Suprapubic skin (tissue), 4 donors: ENCODE results near the gene SFXN5. TPM values are rescaled to one million over a fixed set of nuclear protein-coding genes. Genes with fewer than 3 reads are reported as not detected.

ENCODE experiments used
- DNase-seq, 2 donors: peaks; one replicate each; pipeline ENCODE4 v3.0.0-alpha.2; 2019; ENCODE audit warnings: low spot score in 2 of 2
- H3K27ac ChIP-seq: fragments of 200-600 bp; sonication (generic); one replicate; pipeline ENCODE4 v1.5.1; 2019
- H3K27me3 ChIP-seq: fragments of 200-600 bp; sonication (generic); one replicate; pipeline ENCODE4 v1.5.1; 2019
- H3K36me3 ChIP-seq: fragments of 200-600 bp; sonication (generic); one replicate; pipeline ENCODE4 v1.5.1; 2019
- H3K4me1 ChIP-seq: fragments of 200-600 bp; sonication (generic); one replicate; pipeline ENCODE4 v1.5.1; 2019
- H3K4me3 ChIP-seq: fragments of 200-600 bp; sonication (generic); one replicate; pipeline ENCODE4 v1.5.1; 2019; ENCODE audit warnings: mild to moderate bottlenecking
- H3K9me3 ChIP-seq: fragments of 200-600 bp; sonication (generic); one replicate; pipeline ENCODE4 v1.5.1; 2019
- EP300 ChIP-seq: sonication (generic); formaldehyde crosslinking; IDR thresholded peaks from one replicate; pipeline ENCODE4 v1.6.1; 2017; ENCODE audit warnings: antibody characterized with exemption
- POLR2A ChIP-seq, 2 donors: fragments of 450-650 bp; IDR thresholded peaks; one replicate each; pipeline ENCODE4 v1.6.1; 2017; ENCODE audit warnings: antibody characterized with exemption in 2 of 2, mild to moderate bottlenecking in 2 of 2, moderate library complexity in 2 of 2
- POLR2AphosphoS5 ChIP-seq, 3 donors: sonication (generic); formaldehyde crosslinking; IDR thresholded peaks; one replicate each; pipeline ENCODE4 v1.6.1; 2017; ENCODE audit warnings: antibody characterized with exemption in 3 of 3
- WGBS: methylation state at CpG from one replicate; pipeline ENCODE4 v1.1.5; 2018; 5-methylcytosine and 5-hydroxymethylcytosine counted together
- total RNA-seq, 4 donors: library from RNA; depleted of rRNA; stranded (reverse); fragments of >200 nt; gene quantifications; one replicate each; pipeline ENCODE4 v1.1.0, GENCODE V29; 2016
- TF ChIP-seq, protein P1 (sequence below), 2 donors: fragments of 200-600 bp in 1 of 2; fragments of 450-650 bp in 1 of 2; sonication (generic) in 1 of 2; IDR thresholded peaks; one replicate each; pipeline ENCODE4 v1.5.1; 2016 to 2019; ENCODE audit warnings: antibody characterized with exemption in 2 of 2, mild to moderate bottlenecking in 1 of 2, moderate library complexity in 1 of 2

Gene SFXN5
- total RNA-seq, 4 donors from 2014 or later: 11.9 to 25.7 (median 18.8) TPM

DNA sequence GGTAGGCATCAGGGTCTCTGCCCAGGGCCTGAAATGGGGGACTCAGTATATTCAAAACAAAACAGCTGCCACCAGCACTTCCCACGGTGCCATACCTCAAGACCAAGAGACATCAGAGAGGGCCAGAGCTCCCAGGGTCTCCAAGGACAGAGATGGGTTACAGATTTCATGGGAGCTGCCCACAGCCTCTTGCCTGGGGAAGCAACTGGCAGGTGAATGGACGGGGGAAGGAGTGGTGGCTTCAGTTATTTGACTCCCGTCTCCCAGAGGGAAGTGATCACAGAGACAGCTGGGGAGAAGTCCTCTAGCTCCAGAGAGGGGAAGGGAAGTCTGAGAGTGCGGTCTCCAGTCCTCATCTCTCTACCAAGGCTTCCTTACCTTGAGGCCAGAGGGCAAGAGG is 15.8 kb upstream of the SFXN5 start:
- Histone ChIP-seq H3K27ac (no peak overlapping the region), H3K4me1 (peaks cover 43% of the 10 kb centered on the region), H3K27me3 (no peaks in the 10 kb centered on the region), H3K36me3 (peaks cover 27% of the 10 kb centered on the region), H3K4me3 (no peak overlapping the region), H3K9me3 (no peaks in the 10 kb centered on the region)
- no peak for TF ChIP-seq POLR2A (IDR thresholded peaks at IDR 0.05)
- TF ChIP-seq, protein P1, sequence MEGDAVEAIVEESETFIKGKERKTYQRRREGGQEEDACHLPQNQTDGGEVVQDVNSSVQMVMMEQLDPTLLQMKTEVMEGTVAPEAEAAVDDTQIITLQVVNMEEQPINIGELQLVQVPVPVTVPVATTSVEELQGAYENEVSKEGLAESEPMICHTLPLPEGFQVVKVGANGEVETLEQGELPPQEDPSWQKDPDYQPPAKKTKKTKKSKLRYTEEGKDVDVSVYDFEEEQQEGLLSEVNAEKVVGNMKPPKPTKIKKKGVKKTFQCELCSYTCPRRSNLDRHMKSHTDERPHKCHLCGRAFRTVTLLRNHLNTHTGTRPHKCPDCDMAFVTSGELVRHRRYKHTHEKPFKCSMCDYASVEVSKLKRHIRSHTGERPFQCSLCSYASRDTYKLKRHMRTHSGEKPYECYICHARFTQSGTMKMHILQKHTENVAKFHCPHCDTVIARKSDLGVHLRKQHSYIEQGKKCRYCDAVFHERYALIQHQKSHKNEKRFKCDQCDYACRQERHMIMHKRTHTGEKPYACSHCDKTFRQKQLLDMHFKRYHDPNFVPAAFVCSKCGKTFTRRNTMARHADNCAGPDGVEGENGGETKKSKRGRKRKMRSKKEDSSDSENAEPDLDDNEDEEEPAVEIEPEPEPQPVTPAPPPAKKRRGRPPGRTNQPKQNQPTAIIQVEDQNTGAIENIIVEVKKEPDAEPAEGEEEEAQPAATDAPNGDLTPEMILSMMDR (IDR thresholded peaks at IDR 0.05): no peak
- 83% methylated on average over 4 of the region's 4 CpGs for WGBS
- no peak for DNase-seq

- no peak overlapping the region for H3K4me3 ChIP-seq
- 32% methylated on average over 5 of the region's 6 CpGs for WGBS
- no peak overlapping the region for H3K27ac ChIP-seq
- TF ChIP-seq, protein P1 (IDR thresholded peaks at IDR 0.05): peak; percentile 50 to 91
- TF ChIP-seq EP300 (no peak), POLR2AphosphoS5 (IDR thresholded peaks at IDR 0.05) (no peak), POLR2A (IDR thresholded peaks at IDR 0.05) (no peak)
- DNase-seq: peak; percentile 86 to 93
- no peaks in the 10 kb centered on the region for H3K9me3 ChIP-seq
- no peaks in the 10 kb centered on the region for H3K27me3 ChIP-seq
- H3K4me1 ChIP-seq: peaks cover 46% of the 10 kb centered on the region
- peaks cover 32% of the 10 kb centered on the region for H3K36me3 ChIP-seq
These were observed 14.2 kb upstream of the SFXN5 start for GRCh38 chr2:73085691-73086090.

DNA sequence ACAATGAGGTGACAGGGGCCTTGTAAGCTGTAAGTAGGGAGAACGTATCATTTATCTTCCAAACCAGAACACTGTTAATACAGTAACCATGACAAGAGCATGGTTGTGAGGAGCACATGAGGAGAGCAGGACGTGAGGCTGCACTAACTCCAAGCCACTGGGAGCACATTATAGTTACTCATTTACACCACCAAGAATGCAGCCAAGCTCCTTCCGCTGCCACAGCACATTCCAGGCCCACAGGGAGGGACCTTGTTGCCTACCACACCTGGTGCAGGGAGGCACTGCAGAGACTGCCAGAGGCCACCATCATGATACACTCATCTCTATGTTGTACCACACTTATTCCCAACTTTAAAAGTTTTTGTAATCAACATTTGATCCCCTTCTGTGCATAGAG is 13.5 kb upstream of the SFXN5 start:
- Histone ChIP-seq H3K27ac (no peak overlapping the region), H3K36me3 (peaks cover 40% of the 10 kb centered on the region), H3K27me3 (no peaks in the 10 kb centered on the region), H3K4me1 (peaks cover 40% of the 10 kb centered on the region), H3K9me3 (no peaks in the 10 kb centered on the region), H3K4me3 (no peak overlapping the region)
- TF ChIP-seq POLR2AphosphoS5 (IDR thresholded peaks at IDR 0.05) (no peak), POLR2A (IDR thresholded peaks at IDR 0.05) (no peak)
- WGBS: 76% methylated on average over 2 of the region's 3 CpGs
- no peak for DNase-seq

- peaks cover 45% of the 10 kb centered on the region for H3K36me3 ChIP-seq
- H3K9me3 ChIP-seq: no peaks in the 10 kb centered on the region
- WGBS: 76% methylated on average over 7 of the region's 7 CpGs
- H3K27ac ChIP-seq: no peak overlapping the region
- peaks cover 32% of the 10 kb centered on the region for H3K4me1 ChIP-seq
- no peak overlapping the region for H3K4me3 ChIP-seq
- no peak for DNase-seq
- no peaks in the 10 kb centered on the region for H3K27me3 ChIP-seq
- no peak for TF ChIP-seq POLR2A (IDR thresholded peaks at IDR 0.05)
- TF ChIP-seq, protein P1 (IDR thresholded peaks at IDR 0.05): no peak
- TF ChIP-seq POLR2AphosphoS5 (IDR thresholded peaks at IDR 0.05): no peak
- no peak for TF ChIP-seq EP300
These were observed 12.6 kb upstream of the SFXN5 start for GRCh38 chr2:73083886-73084800.

- no peak overlapping the region for H3K4me3 ChIP-seq
- DNase-seq: no peak
- TF ChIP-seq EP300: no peak
- TF ChIP-seq POLR2AphosphoS5 (IDR thresholded peaks at IDR 0.05): no peak
- TF ChIP-seq, protein P1 (IDR thresholded peaks at IDR 0.05): no peak
- no peak for TF ChIP-seq POLR2A (IDR thresholded peaks at IDR 0.05)
- H3K36me3 ChIP-seq: peaks cover 33% of the 10 kb centered on the region
- WGBS: 75% methylated on average over 10 of the region's 13 CpGs
- no peak overlapping the region for H3K27ac ChIP-seq
- H3K4me1 ChIP-seq: peaks cover 30% of the 10 kb centered on the region
- no peaks in the 10 kb centered on the region for H3K27me3 ChIP-seq
- H3K9me3 ChIP-seq: no peaks in the 10 kb centered on the region
These were observed 11.3 kb upstream of the SFXN5 start for GRCh38 chr2:73082523-73083410.
